Smooth muscle cell (in vitro differentiated cells): ENCODE data around the gene DHX29. TPM values are rescaled to one million over a fixed set of nuclear protein-coding genes. Genes with fewer than 3 reads are reported as not detected.

ENCODE experiments used
- DNase-seq: peaks from one replicate; lab custom pipeline; 2025; ENCODE audit not compliant: unreplicated experiment; lab: John Stamatoyannopoulos, UW
- H2AFZ ChIP-seq: fragments of 200-600 bp; sonication (generic); 2 replicates; pipeline ENCODE4 v1.6.0; 2016; ENCODE audit warnings: antibody characterized with exemption, low read depth, mild to moderate bottlenecking
- H3F3A ChIP-seq: fragments of 200-600 bp; sonication (generic); 2 replicates; pipeline ENCODE4 v1.6.0; 2017; ENCODE audit warnings: antibody characterized with exemption, low read depth
- H3K27ac ChIP-seq: fragments of 200-600 bp; sonication (generic); 2 replicates; pipeline ENCODE4 v1.5.1; 2016; ENCODE audit warnings: low read depth, mild to moderate bottlenecking
- H3K27me3 ChIP-seq: fragments of 200-600 bp; sonication (generic); 2 replicates; pipeline ENCODE4 v1.6.1; 2016; ENCODE audit warnings: low read depth, mild to moderate bottlenecking
- H3K36me3 ChIP-seq: fragments of 200-600 bp; sonication (generic); 2 replicates; pipeline ENCODE4 v1.5.1; 2016; ENCODE audit warnings: low read depth
- H3K4me1 ChIP-seq: fragments of 200-600 bp; sonication (generic); 2 replicates; pipeline ENCODE4 v1.5.1; 2016; ENCODE audit warnings: low read depth
- H3K4me2 ChIP-seq: fragments of 200-600 bp; sonication (generic); 2 replicates; pipeline ENCODE4 v1.6.0; 2016; ENCODE audit warnings: mild to moderate bottlenecking
- H3K4me3 ChIP-seq: fragments of 200-600 bp; sonication (generic); 2 replicates; pipeline ENCODE4 v1.5.1; 2016; ENCODE audit warnings: mild to moderate bottlenecking
- H3K79me2 ChIP-seq: fragments of 200-600 bp; sonication (generic); 2 replicates; pipeline ENCODE4 v1.6.0; 2016; ENCODE audit warnings: low read depth, mild to moderate bottlenecking
- H3K9ac ChIP-seq: fragments of 200-600 bp; sonication (generic); 2 replicates; pipeline ENCODE4 v1.6.0; 2016; ENCODE audit warnings: low read depth
- H3K9me3 ChIP-seq: fragments of 200-600 bp; sonication (generic); replicated peaks from 2 replicates; pipeline ENCODE4 v1.5.1; 2016; ENCODE audit warnings: low read depth
- H4K20me1 ChIP-seq: fragments of 200-600 bp; sonication (generic); 2 replicates; pipeline ENCODE4 v1.6.0; 2016; ENCODE audit warnings: low read depth
- WGBS: methylation state at CpG from one replicate; pipeline ENCODE4 v1.1.7; 2016; ENCODE audit warnings: low lambda C conversion rate; 5-methylcytosine and 5-hydroxymethylcytosine counted together
- polyA plus RNA-seq: library from polyadenylated mRNA; unstranded; fragments of >200 nt; fragmentation: Nextera tagmentation; extraction: Ambion mirVana; gene quantifications from 2 replicates; pipeline ENCODE4 v1.2.1, GENCODE V29; 2016
- total RNA-seq: library from RNA; depleted of rRNA; stranded (reverse); fragments of >200 nt; gene quantifications from 2 replicates; pipeline ENCODE4 v1.2.3, GENCODE V29; 2014
- TF ChIP-seq, protein P1 (sequence below): fragments of 200-600 bp; sonication (generic); IDR thresholded peaks from 2 replicates; pipeline ENCODE4 v1.5.1; 2017; ENCODE audit warnings: borderline replicate concordance, mild to moderate bottlenecking, antibody characterized with exemption; ENCODE audit not compliant: insufficient read depth, poor library complexity, severe bottlenecking

The DHX29 gene
- total and polyA plus RNA-seq, 2 experiments from 2014 or later, result 27.1 to 40.7 TPM

DNA sequence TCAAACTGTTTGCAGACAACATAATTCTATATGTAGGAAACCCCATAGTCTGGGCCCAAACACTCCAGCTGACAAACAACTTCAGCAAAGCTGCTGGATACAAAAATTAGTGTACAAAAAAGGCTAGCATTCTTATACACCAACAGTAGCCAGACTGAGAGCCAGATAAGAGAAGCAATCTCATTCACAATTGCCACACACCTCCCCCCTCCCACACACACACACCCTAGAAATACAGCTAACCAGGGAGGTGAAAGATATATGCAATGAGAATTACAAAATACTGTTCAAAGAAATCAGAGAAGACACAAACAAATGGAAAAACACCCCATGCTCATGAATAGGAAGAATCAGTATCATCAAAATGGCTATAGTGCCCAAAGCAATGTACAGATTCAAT, 9.3 kb upstream of the DHX29 start:
- H3F3A ChIP-seq, result peaks cover 3% of the 10 kb centered on the region
- H3K9me3 ChIP-seq, result no peaks in the 10 kb centered on the region
- H3K36me3 ChIP-seq, result peaks cover 3% of the 10 kb centered on the region
- TF ChIP-seq, protein P1, sequence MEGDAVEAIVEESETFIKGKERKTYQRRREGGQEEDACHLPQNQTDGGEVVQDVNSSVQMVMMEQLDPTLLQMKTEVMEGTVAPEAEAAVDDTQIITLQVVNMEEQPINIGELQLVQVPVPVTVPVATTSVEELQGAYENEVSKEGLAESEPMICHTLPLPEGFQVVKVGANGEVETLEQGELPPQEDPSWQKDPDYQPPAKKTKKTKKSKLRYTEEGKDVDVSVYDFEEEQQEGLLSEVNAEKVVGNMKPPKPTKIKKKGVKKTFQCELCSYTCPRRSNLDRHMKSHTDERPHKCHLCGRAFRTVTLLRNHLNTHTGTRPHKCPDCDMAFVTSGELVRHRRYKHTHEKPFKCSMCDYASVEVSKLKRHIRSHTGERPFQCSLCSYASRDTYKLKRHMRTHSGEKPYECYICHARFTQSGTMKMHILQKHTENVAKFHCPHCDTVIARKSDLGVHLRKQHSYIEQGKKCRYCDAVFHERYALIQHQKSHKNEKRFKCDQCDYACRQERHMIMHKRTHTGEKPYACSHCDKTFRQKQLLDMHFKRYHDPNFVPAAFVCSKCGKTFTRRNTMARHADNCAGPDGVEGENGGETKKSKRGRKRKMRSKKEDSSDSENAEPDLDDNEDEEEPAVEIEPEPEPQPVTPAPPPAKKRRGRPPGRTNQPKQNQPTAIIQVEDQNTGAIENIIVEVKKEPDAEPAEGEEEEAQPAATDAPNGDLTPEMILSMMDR, result no peak
- peaks cover 98% of the 10 kb centered on the region for H3K79me2 ChIP-seq
- no peak overlapping the region for H3K27ac ChIP-seq
- H3K27me3 ChIP-seq, result no peaks in the 10 kb centered on the region
- H3K4me1 ChIP-seq, result no peaks in the 10 kb centered on the region
- H4K20me1 ChIP-seq, result peaks cover 62% of the 10 kb centered on the region
- no peak for DNase-seq
- H3K4me2 ChIP-seq, result no peak overlapping the region
- H3K9ac ChIP-seq, result no peak overlapping the region
- H3K4me3 ChIP-seq, result no peak overlapping the region
- no peak overlapping the region for H2AFZ ChIP-seq

DNA sequence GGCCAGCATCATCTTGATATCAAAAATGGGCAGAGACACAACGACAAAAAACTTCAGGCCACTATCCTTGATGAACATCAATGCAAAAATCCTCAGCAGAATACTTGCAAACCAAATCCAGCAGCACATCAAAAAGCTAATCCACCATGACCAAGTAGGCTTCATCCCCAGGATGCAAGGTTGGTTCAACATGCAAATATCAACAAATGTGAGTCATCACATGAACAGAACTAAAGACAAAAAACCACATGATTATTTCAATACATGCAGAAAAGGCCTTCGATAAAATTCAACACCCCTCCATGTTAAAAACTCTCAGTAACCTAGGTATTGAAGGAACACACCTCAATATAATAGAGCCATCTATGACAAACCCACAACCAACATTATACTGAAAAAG, 8.8 kb upstream of the DHX29 start:
- Histone ChIP-seq H3K27ac (no peak overlapping the region), H4K20me1 (peaks cover 57% of the 10 kb centered on the region), H3K4me2 (no peak overlapping the region), H3F3A (peaks cover 3% of the 10 kb centered on the region), H3K36me3 (peaks cover 3% of the 10 kb centered on the region), H3K27me3 (no peaks in the 10 kb centered on the region), H2AFZ (no peak overlapping the region), H3K4me3 (no peak overlapping the region), H3K9me3 (no peaks in the 10 kb centered on the region), H3K4me1 (no peaks in the 10 kb centered on the region), H3K9ac (no peak overlapping the region), H3K79me2 (peaks cover 98% of the 10 kb centered on the region)
- TF ChIP-seq, protein P1, result no peak
- DNase-seq, result no peak
- 98% methylated on average over 2 of the region's 2 CpGs for WGBS

DNA sequence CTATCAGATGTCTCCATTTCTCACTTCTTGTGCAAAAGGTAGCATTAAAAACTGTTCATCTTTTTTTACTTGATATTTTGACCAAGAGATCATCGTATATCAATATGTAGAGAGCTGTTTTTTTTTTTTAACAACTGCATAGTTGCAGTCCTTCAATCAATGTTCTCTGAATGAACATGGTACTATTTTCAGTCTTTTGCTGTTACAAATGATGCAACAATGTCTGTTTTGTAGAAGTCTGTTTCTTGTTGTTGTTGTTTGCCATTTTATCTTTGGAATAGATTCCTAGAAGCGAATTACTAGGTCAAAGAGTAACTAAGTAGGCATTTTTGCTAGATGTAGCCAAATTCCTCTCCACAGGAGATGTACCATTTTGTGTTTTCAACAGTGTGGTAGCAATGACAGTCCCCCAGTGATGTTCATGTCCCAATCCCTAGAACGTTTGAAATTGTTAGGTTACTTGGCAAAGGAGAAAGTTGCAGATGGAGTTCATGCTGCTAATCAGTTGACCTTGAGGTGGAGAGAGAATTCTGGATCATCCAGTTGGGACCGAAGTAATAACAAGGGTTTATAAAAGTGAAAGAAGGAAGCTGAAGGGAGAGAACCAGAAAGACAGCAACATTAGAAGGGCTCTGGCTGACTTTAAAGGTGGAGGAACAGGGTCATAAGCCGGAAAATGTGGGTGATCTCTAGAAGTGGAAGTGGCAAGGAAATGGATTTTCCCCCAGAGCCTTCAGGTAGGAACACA, 6.5 kb upstream of the DHX29 start:
- Histone ChIP-seq H3K9me3 (no peaks in the 10 kb centered on the region), H3K9ac (no peak overlapping the region), H3K36me3 (peaks cover 3% of the 10 kb centered on the region), H3F3A (no peaks in the 10 kb centered on the region), H3K79me2 (peaks cover 100% of the 10 kb centered on the region), H3K4me1 (peaks cover 6% of the 10 kb centered on the region), H3K4me3 (no peak overlapping the region), H4K20me1 (peaks cover 36% of the 10 kb centered on the region), H3K4me2 (no peak overlapping the region), H3K27ac (no peak overlapping the region), H2AFZ (no peak overlapping the region), H3K27me3 (no peaks in the 10 kb centered on the region)
- 87% methylated on average over 5 of the region's 5 CpGs for WGBS
- DNase-seq, result no peak
- TF ChIP-seq, protein P1, result no peak
